H1 (cell line): Measurements from ENCODE around the gene CST9L. TPM values are rescaled to one million over a fixed set of nuclear protein-coding genes. Genes with fewer than 3 reads are reported as not detected.

Source experiments
- CTCF ChIA-PET: fragments of 300-600 bp; sonication (Branson Sonifier 250); formaldehyde crosslinking; loops from one replicate; lab custom pipeline; 2021; ENCODE audit not compliant: partially characterized antibody; lab: Charles Lee
- POLR2A ChIA-PET: fragments of 300-600 bp; sonication (Branson Sonifier 250); formaldehyde crosslinking; loops from one replicate; lab custom pipeline; 2021; ENCODE audit warnings: inconsistent platforms; ENCODE audit not compliant: partially characterized antibody; lab: Charles Lee
- DNase-seq, 2 experiments: peaks; one replicate each; pipeline versions ENCODE4 v3.0.0 to v3.0.0-alpha.2; 2010 to 2022; ENCODE audit warnings: low spot score in 2 of 2, low read depth in 1 of 2, mixed read lengths in 1 of 2
- FAIRE-seq: peaks from 2 replicates; lab custom pipeline; 2011; peaks lifted over from hg19 to GRCh38; lab: Jason Lieb, UNC
- H2AFZ ChIP-seq: 2 replicates; pipeline ENCODE4 v1.8.1; 2012; ENCODE audit warnings: low read length, inconsistent platforms
- H2AK5ac ChIP-seq: 2 replicates; pipeline ENCODE4 v1.6.1; 2013; ENCODE audit warnings: low read depth, low read length
- H2BK120ac ChIP-seq: replicated peaks from 2 replicates; pipeline ENCODE3; 2013; ENCODE audit warnings: low read depth, low read length, inconsistent platforms
- H2BK12ac ChIP-seq: 2 replicates; pipeline ENCODE4 v1.6.1; 2013; ENCODE audit warnings: low read depth, low read length
- H2BK15ac ChIP-seq: 2 replicates; pipeline ENCODE4 v1.6.1; 2013; ENCODE audit warnings: low read length
- H2BK20ac ChIP-seq: 2 replicates; pipeline ENCODE4 v1.6.1; 2013; ENCODE audit warnings: low read length
- H2BK5ac ChIP-seq: 2 replicates; pipeline ENCODE4 v1.6.1; 2013; ENCODE audit warnings: low read depth, low read length
- H3K14ac ChIP-seq: 2 replicates; pipeline ENCODE4 v1.6.1; 2013; ENCODE audit warnings: inconsistent platforms; ENCODE audit not compliant: insufficient read length
- H3K18ac ChIP-seq: 2 replicates; pipeline ENCODE4 v1.6.1; 2013; ENCODE audit warnings: low read length; ENCODE audit errors: extremely low read depth
- H3K23ac ChIP-seq: 2 replicates; pipeline ENCODE4 v1.6.1; 2013; ENCODE audit warnings: inconsistent platforms; ENCODE audit not compliant: insufficient read length
- H3K23me2 ChIP-seq: 2 replicates; pipeline ENCODE4 v1.6.1; 2013; ENCODE audit warnings: low read depth, low read length
- H3K27ac ChIP-seq: 2 replicates; pipeline ENCODE4 v1.6.1; 2011; ENCODE audit warnings: low read depth, low read length, inconsistent platforms
- H3K27me3 ChIP-seq, 4 experiments: replicated peaks in 1 of 4; 1 replicate in 1 of 4; 2 replicates in 3 of 4; pipeline versions ENCODE4 v1.6.1 to v1.8.1; 2011 to 2013; ENCODE audit warnings: low read length in 3 of 4, mild to moderate bottlenecking in 3 of 4, inconsistent platforms in 2 of 4, mixed read lengths in 2 of 4, moderate library complexity in 1 of 4; ENCODE audit not compliant: control insufficient read depth in 3 of 4, insufficient read depth in 3 of 4; ENCODE audit errors: extremely low read depth in 1 of 4
- H3K36me3 ChIP-seq, 4 experiments: 2 replicates each; pipeline versions ENCODE4 v1.6.1 to v1.8.1; 2011 to 2013; ENCODE audit warnings: mild to moderate bottlenecking in 4 of 4, low read length in 3 of 4, moderate library complexity in 2 of 4, control low read depth in 1 of 4, inconsistent platforms in 1 of 4; ENCODE audit not compliant: insufficient read depth in 4 of 4, control insufficient read depth in 2 of 4
- H3K4ac ChIP-seq: replicated peaks from 2 replicates; pipeline ENCODE3; 2013; ENCODE audit warnings: low read length, low read depth, mixed read lengths, inconsistent platforms; ENCODE audit not compliant: insufficient read length
- H3K4me1 ChIP-seq, 4 experiments: replicated peaks in 1 of 4; 1 replicate in 1 of 4; 2 replicates in 3 of 4; pipeline versions ENCODE4 v1.6.1 to v1.8.1; 2011 to 2013; ENCODE audit warnings: low read length in 3 of 4, inconsistent platforms in 2 of 4, mixed read lengths in 1 of 4; ENCODE audit not compliant: insufficient read depth in 4 of 4, control insufficient read depth in 3 of 4
- H3K4me2 ChIP-seq, 2 experiments: 2 replicates each; pipeline versions ENCODE4 v1.6.1 to v1.8.1; 2011 to 2013; ENCODE audit warnings: low read depth in 2 of 2, low read length in 2 of 2, control low read depth in 1 of 2, inconsistent platforms in 1 of 2, mild to moderate bottlenecking in 1 of 2; ENCODE audit not compliant: insufficient read depth in 1 of 2
- H3K4me3 ChIP-seq, 4 experiments: fragments of 200-600, 300-600 bp in 1 of 4; sonication (generic), shearing (Covaris generic), sonication (Bioruptor Twin) in 1 of 4; 2 replicates each; pipeline versions ENCODE4 v1.5.1 to v1.8.1; 2011 to 2016; ENCODE audit warnings: low read length in 4 of 4, low read depth in 3 of 4, control low read depth in 2 of 4, inconsistent platforms in 2 of 4, mild to moderate bottlenecking in 2 of 4, mixed read lengths in 1 of 4, moderate library complexity in 1 of 4; ENCODE audit not compliant: insufficient read depth in 2 of 4; ENCODE audit errors: extremely low read depth in 1 of 4
- H3K56ac ChIP-seq: replicated peaks from 2 replicates; pipeline ENCODE3; 2013; ENCODE audit warnings: low read depth, mild to moderate bottlenecking, mixed read lengths, low read length, inconsistent platforms; ENCODE audit not compliant: insufficient read length
- H3K79me1 ChIP-seq: 2 replicates; pipeline ENCODE4 v1.6.1; 2013; ENCODE audit warnings: low read depth, low read length, control low read depth
- H3K79me2 ChIP-seq, 2 experiments: 2 replicates each; pipeline versions ENCODE4 v1.6.1 to v1.8.1; 2012 to 2013; ENCODE audit warnings: low read length in 2 of 2, mild to moderate bottlenecking in 2 of 2, inconsistent platforms in 1 of 2; ENCODE audit not compliant: insufficient read depth in 2 of 2, control insufficient read depth in 1 of 2
- H3K9ac ChIP-seq, 4 experiments: replicated peaks in 1 of 4; 1 replicate in 1 of 4; 2 replicates in 3 of 4; pipeline versions ENCODE4 v1.6.1 to v1.8.1; 2011 to 2013; ENCODE audit warnings: low read depth in 3 of 4, low read length in 3 of 4, control low read depth in 2 of 4, mild to moderate bottlenecking in 2 of 4, moderate library complexity in 2 of 4, inconsistent platforms in 1 of 4; ENCODE audit errors: extremely low read depth in 1 of 4
- H3K9me3 ChIP-seq, 2 experiments: 2 replicates each; pipeline versions ENCODE4 v1.6.1 to v1.8.1; 2012 to 2013; ENCODE audit warnings: mild to moderate bottlenecking in 2 of 2, moderate library complexity in 2 of 2, control low read depth in 1 of 2, inconsistent platforms in 1 of 2, low read depth in 1 of 2, low read length in 1 of 2, mixed read lengths in 1 of 2; ENCODE audit not compliant: insufficient read depth in 2 of 2
- H4K20me1 ChIP-seq, 2 experiments: replicated peaks in 1 of 2; 2 replicates each; pipeline versions ENCODE3 to v1.8.1; 2011 to 2013; ENCODE audit warnings: inconsistent platforms in 2 of 2, low read length in 2 of 2, mild to moderate bottlenecking in 1 of 2; ENCODE audit not compliant: insufficient read depth in 2 of 2, control insufficient read depth in 1 of 2
- H4K5ac ChIP-seq: 2 replicates; pipeline ENCODE4 v1.6.1; 2013; ENCODE audit warnings: low read length, low read depth, mixed read lengths, inconsistent platforms; ENCODE audit not compliant: insufficient read length
- H4K8ac ChIP-seq: 2 replicates; pipeline ENCODE4 v1.8.0; 2013; ENCODE audit warnings: mild to moderate bottlenecking, moderate library complexity, low read length, inconsistent platforms; ENCODE audit not compliant: insufficient read depth; ENCODE audit errors: extremely low read depth
- H4K91ac ChIP-seq: replicated peaks from 2 replicates; pipeline ENCODE3; 2013; ENCODE audit warnings: low read length, mixed read lengths, inconsistent platforms; ENCODE audit not compliant: insufficient read length
- EZH2 ChIP-seq: fragments of 200-600 bp; sonication (generic); IDR thresholded peaks from 2 replicates; pipeline ENCODE4 v1.7.1; 2012; ENCODE audit warnings: low read depth, mild to moderate bottlenecking, moderate library complexity, low read length, inconsistent platforms; ENCODE audit not compliant: severe bottlenecking
- HDAC6 ChIP-seq: IDR thresholded peaks from one replicate; pipeline ENCODE4 v1.7.1; 2012; ENCODE audit warnings: low read depth, mild to moderate bottlenecking, inconsistent platforms, low read length, moderate library complexity
- NANOG ChIP-seq: IDR thresholded peaks from 2 replicates; pipeline ENCODE4 v1.6.1; 2011; ENCODE audit warnings: low read length, low read depth, mild to moderate bottlenecking, inconsistent platforms; ENCODE audit not compliant: insufficient read depth, poor library complexity, severe bottlenecking
- POU5F1 ChIP-seq: IDR thresholded peaks from 2 replicates; pipeline ENCODE4 v1.6.1; 2011; ENCODE audit warnings: low read depth, mild to moderate bottlenecking, low read length, moderate library complexity
- RXRA ChIP-seq: IDR thresholded peaks from 2 replicates; pipeline ENCODE4 v1.6.1; 2011; ENCODE audit warnings: low read depth, mild to moderate bottlenecking, low read length, moderate library complexity; ENCODE audit not compliant: insufficient read depth
- SAP30 ChIP-seq: fragments of 300-600 bp; sonication (generic); IDR thresholded peaks from 2 replicates; pipeline ENCODE4 v1.7.1; 2012; ENCODE audit warnings: low read length, moderate library complexity, mild to moderate bottlenecking, inconsistent platforms; ENCODE audit not compliant: insufficient read depth, insufficient replicate concordance
- SIRT6 ChIP-seq: IDR thresholded peaks from one replicate; pipeline ENCODE4 v1.7.1; 2012; ENCODE audit warnings: low read length, inconsistent platforms
- SP1 ChIP-seq: IDR thresholded peaks from 2 replicates; pipeline ENCODE4 v1.6.1; 2011; ENCODE audit warnings: low read depth, low read length
- SP2 ChIP-seq: IDR thresholded peaks from 2 replicates; pipeline ENCODE4 v1.6.1; 2012; ENCODE audit warnings: mild to moderate bottlenecking, low read length, inconsistent platforms
- SP4 ChIP-seq: IDR thresholded peaks from 2 replicates; pipeline ENCODE4 v1.6.1; 2012; ENCODE audit warnings: low read length, inconsistent platforms
- ZNF274 ChIP-seq: IDR thresholded peaks from 2 replicates; pipeline ENCODE4 v1.7.0; 2012; ENCODE audit warnings: low read length, borderline replicate concordance; ENCODE audit errors: extremely low read depth
- WGBS, 2 experiments: shearing (Covaris generic) in 1 of 2; methylation state at CpG; one replicate each; pipeline versions ENCODE4 v1.1.6 to v1.1.7; 2013 to 2015; ENCODE audit warnings: low lambda C conversion rate in 2 of 2, mixed read lengths in 2 of 2, inconsistent platforms in 1 of 2, low coverage in 1 of 2, missing lambda C conversion rate in 1 of 2; ENCODE audit not compliant: insufficient replicate concordance in 2 of 2, insufficient coverage in 1 of 2, insufficient read length in 1 of 2; ENCODE audit errors: extremely low coverage in 1 of 2, missing lambda C conversion rate in 1 of 2; 5-methylcytosine and 5-hydroxymethylcytosine counted together
- polyA plus RNA-seq, 7 experiments: library from polyadenylated mRNA; depleted of rRNA in 3 of 7; stranded (reverse) in 5 of 7; unstranded in 2 of 7; fragments of >200 nt in 5 of 7; fragments of 200-250 nt in 2 of 7; gene quantifications; 1 replicate in 5 of 7; 2 replicates in 1 of 7; 4 replicates in 1 of 7; pipeline versions ENCODE4 v1.2.1 to v1.2.3, GENCODE V29; 2011 to 2013; ENCODE audit warnings: missing spikeins in 2 of 7, mixed read lengths in 2 of 7
- total RNA-seq: library from RNA; stranded (reverse); fragmentation: NEBNext Ultra II Directional; extraction: Animal tissue kit (Norgen Biotek cat#: 25700); gene quantifications from 2 replicates; pipeline ENCODE4 v1.2.1, GENCODE V29; 2021
- TF ChIP-seq, protein P1 (sequence below): IDR thresholded peaks from 2 replicates; pipeline ENCODE4 v1.6.1; 2011; ENCODE audit warnings: low read length, improper control_type of control experiment

Gene CST9L
- total and polyA plus RNA-seq, 2 of the 8 experiments (the other 6 are each of a cell fraction or from before 2014, with no cell fraction given) = not detected

GRCh38 chr20:23568971-23569330 is 667 bp upstream of the CST9L start:
- CTCF ChIA-PET = interaction anchor here (0.8 to 1.9 kb wide), 3 partner anchors 13 to 126 kb away, joined by 3 to 5 read pairs (median 3); no protein-coding TSS in a partner anchor
- Histone ChIP-seq H3K14ac (no peak overlapping the region), H4K8ac (no peak overlapping the region), H3K4me1 (no peaks in the 10 kb centered on the region; a peak in 1 of 7 replicates), H4K91ac (no peak overlapping the region), H2BK20ac (no peak overlapping the region), H2BK12ac (no peak overlapping the region), H3K4ac (no peak overlapping the region), H2BK120ac (no peak overlapping the region), H2BK15ac (no peak overlapping the region), H3K36me3 (no peaks in the 10 kb centered on the region), H3K79me1 (no peaks in the 10 kb centered on the region), H3K79me2 (no peaks in the 10 kb centered on the region), H3K9ac (no peak overlapping the region), H3K18ac (no peak overlapping the region), H3K9me3 (no peaks in the 10 kb centered on the region), H3K56ac (no peak overlapping the region), H3K23ac (no peak overlapping the region), H4K20me1 (no peaks in the 10 kb centered on the region), H4K5ac (no peak overlapping the region), H2BK5ac (no peak overlapping the region), H2AFZ (no peak overlapping the region), H2AK5ac (no peak overlapping the region), H3K4me2 (no peak overlapping the region), H3K27me3 (no peaks in the 10 kb centered on the region), H3K23me2 (no peaks in the 10 kb centered on the region), H3K27ac (no peak overlapping the region), H3K4me3 (no peak overlapping the region)
- WGBS, 2 experiments = 100% methylated on average over 1 of the region's 1 CpG; no CpG with 5 or more reads in 1 of the 2 experiments
- POLR2A ChIA-PET = no interaction called here
- FAIRE-seq = no peak
- no peak for DNase-seq
- no peak for TF ChIP-seq ZNF274
- no peak for TF ChIP-seq HDAC6
- TF ChIP-seq, protein P1, sequence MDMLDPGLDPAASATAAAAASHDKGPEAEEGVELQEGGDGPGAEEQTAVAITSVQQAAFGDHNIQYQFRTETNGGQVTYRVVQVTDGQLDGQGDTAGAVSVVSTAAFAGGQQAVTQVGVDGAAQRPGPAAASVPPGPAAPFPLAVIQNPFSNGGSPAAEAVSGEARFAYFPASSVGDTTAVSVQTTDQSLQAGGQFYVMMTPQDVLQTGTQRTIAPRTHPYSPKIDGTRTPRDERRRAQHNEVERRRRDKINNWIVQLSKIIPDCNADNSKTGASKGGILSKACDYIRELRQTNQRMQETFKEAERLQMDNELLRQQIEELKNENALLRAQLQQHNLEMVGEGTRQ = no peak
- TF ChIP-seq SP2 = no peak
- TF ChIP-seq RXRA = no peak
- TF ChIP-seq SAP30 = no peak
- TF ChIP-seq SP4 = no peak
- TF ChIP-seq SIRT6 = no peak
- TF ChIP-seq NANOG = no peak
- no peak for TF ChIP-seq POU5F1
- TF ChIP-seq EZH2 = no peak
- TF ChIP-seq SP1 = no peak
